Activated T-cell treated with anti-CD3 and anti-CD28 coated beads, Interleukin-2, amount 50 U/mL, for 72 hours (primary cell): ENCODE measurements around the gene SETD2. TPM values are rescaled to one million over a fixed set of nuclear protein-coding genes. Genes with fewer than 3 reads are reported as not detected.
A peak's percentile ranks its signal among the peaks of the same experiment; 100 is the strongest.
"Not testable (repeated sequence)": the region's sequence is repeated elsewhere in the genome, so short reads cannot be mapped to it uniquely, and the experiment has no call there.

ENCODE experiments used
- ATAC-seq, 2 donors: fragments of 150-1000 bp; cut with Tn5 transposase; replicated peaks in 1 of 2; 2 replicates each; pipeline ENCODE4 v1.10.0; 2021; ENCODE audit warnings: moderate library complexity in 2 of 2, mild to moderate bottlenecking in 1 of 2
- DNase-seq, 2 donors: peaks; one replicate each; pipeline ENCODE4 v3.0.0; 2021 to 2022; ENCODE audit warnings: mixed read lengths in 1 of 2
- H3K27ac Mint-ChIP-seq: one replicate; pipeline ENCODE4 v1.8.0; 2022; ENCODE audit warnings: mild to moderate bottlenecking, moderate library complexity, mixed read lengths
- H3K27me3 Mint-ChIP-seq: one replicate; pipeline ENCODE4 v1.8.0; 2022; ENCODE audit warnings: low read depth, mixed read lengths
- H3K36me3 Mint-ChIP-seq, 2 donors: one replicate each; pipeline ENCODE4 v1.8.0; 2022; ENCODE audit warnings: mixed read lengths in 2 of 2, mild to moderate bottlenecking in 1 of 2; ENCODE audit not compliant: insufficient read depth in 2 of 2
- H3K4me1 Mint-ChIP-seq: one replicate; pipeline ENCODE4 v1.8.0; 2022; ENCODE audit warnings: low read depth, mixed read lengths
- H3K4me3 Mint-ChIP-seq, 2 donors: one replicate each; pipeline ENCODE4 v1.8.0; 2022; ENCODE audit warnings: mild to moderate bottlenecking in 2 of 2, mixed read lengths in 2 of 2, moderate library complexity in 2 of 2
- H3K9me3 Mint-ChIP-seq, 2 donors: one replicate each; pipeline ENCODE4 v1.8.0; 2022; ENCODE audit warnings: mixed read lengths in 2 of 2
- total RNA-seq, 2 donors: library from RNA; stranded (reverse); gene quantifications; one replicate each; pipeline ENCODE4 v1.2.3, GENCODE V29; 2022

The SETD2 gene
- total RNA-seq, 2 donors from 2014 or later: 42.9 to 48.7 TPM

DNA sequence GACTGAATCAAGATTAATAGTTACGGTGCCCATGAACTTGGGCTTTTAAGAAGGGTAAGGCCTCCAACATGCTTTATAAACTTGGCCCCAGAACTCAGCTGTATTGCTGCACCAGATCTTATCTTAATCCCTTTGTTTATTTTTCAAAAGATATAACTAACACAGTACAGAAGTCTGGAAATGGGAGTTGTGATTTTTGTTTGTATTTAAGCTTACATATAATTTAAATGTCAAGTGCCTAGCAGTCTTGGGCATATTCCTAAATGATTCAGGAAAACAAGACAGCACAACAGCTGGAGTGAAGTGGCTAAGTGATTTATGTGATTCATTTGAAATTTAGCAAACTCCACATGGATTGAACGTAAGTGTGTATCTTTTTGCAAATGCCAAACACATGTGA, 128.3 kb downstream of the SETD2 start:
- H3K9me3 Mint-ChIP-seq: no peaks in the 10 kb centered on the region
- no peak overlapping the region for H3K27ac Mint-ChIP-seq
- peaks cover 10 to 38% of the 10 kb centered on the region in 2 donors for H3K36me3 Mint-ChIP-seq
- H3K4me1 Mint-ChIP-seq: peaks cover 43% of the 10 kb centered on the region
- no peak for DNase-seq
- no peak overlapping the region for H3K4me3 Mint-ChIP-seq
- no peaks in the 10 kb centered on the region for H3K27me3 Mint-ChIP-seq
- no peak for ATAC-seq

DNA sequence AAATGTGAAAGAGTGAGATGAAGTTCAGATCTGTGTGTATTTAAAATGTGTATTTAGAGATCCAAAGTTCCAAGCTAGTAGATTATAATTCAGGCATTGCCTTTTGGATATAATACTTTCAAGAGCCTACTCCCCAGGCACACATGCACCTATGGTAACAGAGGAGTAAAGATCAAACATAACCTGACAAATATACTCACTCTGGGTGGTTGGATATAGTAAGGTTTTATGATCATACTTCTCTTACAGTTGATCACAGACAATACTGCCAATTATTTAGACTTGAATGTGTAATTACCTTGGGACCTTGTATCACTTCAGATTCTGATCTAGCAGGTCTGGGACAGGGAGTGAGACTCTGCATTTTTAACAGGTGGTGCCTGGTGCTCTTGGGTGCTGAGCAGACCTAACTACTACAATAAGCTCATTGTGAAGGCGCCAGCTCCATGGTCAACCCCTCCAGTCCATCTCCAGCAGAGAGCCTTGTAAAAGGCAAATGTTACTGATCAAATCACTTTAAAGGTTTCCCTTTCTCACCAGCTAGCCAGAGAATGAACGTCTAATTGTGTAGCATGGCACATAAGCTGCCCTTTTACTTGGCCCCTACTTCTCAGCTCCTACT, 128.9 kb downstream of the SETD2 start:
- Mint-ChIP-seq H3K4me1 (peaks cover 46% of the 10 kb centered on the region), H3K4me3 (no peak overlapping the region), H3K27me3 (no peaks in the 10 kb centered on the region), H3K27ac (no peak overlapping the region), H3K9me3 (no peaks in the 10 kb centered on the region), H3K36me3 (peaks cover 10 to 39% of the 10 kb centered on the region in 2 donors)
- no peak for ATAC-seq
- no peak for DNase-seq

- peak; percentile 92 to 95 for ATAC-seq
- H3K36me3 Mint-ChIP-seq: peaks cover 3 to 32% of the 10 kb centered on the region in 2 donors
- H3K27me3 Mint-ChIP-seq: not testable (repeated sequence)
Measured at GRCh38 chr3:47031041-47031440, 132.9 kb downstream of the SETD2 start.

DNA sequence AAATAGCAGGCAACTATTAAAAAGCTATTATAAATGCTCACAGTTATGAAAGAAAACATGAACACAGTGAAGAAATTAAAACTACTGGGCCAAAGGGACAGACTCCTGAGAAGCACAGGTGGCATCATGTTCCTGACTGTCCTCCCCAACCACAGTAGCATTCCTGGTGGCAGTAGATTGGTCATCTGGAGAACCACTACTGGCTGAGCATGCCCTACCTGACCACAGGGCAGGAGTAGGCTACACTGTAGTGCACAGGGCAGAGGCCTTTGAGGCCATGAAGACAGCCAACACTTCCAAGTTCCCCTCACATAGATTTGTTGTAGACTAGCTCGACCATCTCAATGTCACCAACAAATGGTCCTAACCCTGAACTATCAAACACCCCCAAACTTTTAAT, 135.2 kb downstream of the SETD2 start:
- no peak overlapping the region for H3K27ac Mint-ChIP-seq
- H3K4me1 Mint-ChIP-seq: peaks cover 47% of the 10 kb centered on the region
- H3K27me3 Mint-ChIP-seq: no peaks in the 10 kb centered on the region
- peaks cover 3 to 22% of the 10 kb centered on the region in 2 donors for H3K36me3 Mint-ChIP-seq
- no peaks in the 10 kb centered on the region for H3K9me3 Mint-ChIP-seq
- DNase-seq (no peak), ATAC-seq (no peak)
- H3K4me3 Mint-ChIP-seq: no peak overlapping the region

More at GRCh38 chr3:47031041-47031440, 132.9 kb downstream of the SETD2 start:
- Mint-ChIP-seq H3K4me1 (peaks cover 36% of the 10 kb centered on the region), H3K27ac (peak overlapping the region; percentile 96), H3K4me3 (peak overlapping the region; percentile 56 to 58)
- not testable (repeated sequence) for H3K9me3 Mint-ChIP-seq, DNase-seq

- Mint-ChIP-seq H3K4me1 (peaks cover 47% of the 10 kb centered on the region), H3K27ac (no peak overlapping the region), H3K9me3 (no peaks in the 10 kb centered on the region), H3K27me3 (no peaks in the 10 kb centered on the region), H3K4me3 (no peak overlapping the region), H3K36me3 (peaks cover 3 to 22% of the 10 kb centered on the region in 2 donors)
- ATAC-seq: no peak
- DNase-seq: no peak
Measured at GRCh38 chr3:47028146-47028545, 135.8 kb downstream of the SETD2 start.

- Mint-ChIP-seq H3K4me1 (peaks cover 36% of the 10 kb centered on the region), H3K36me3 (peaks cover 3 to 18% of the 10 kb centered on the region in 2 donors)
- ATAC-seq, H3K27ac Mint-ChIP-seq, H3K27me3 Mint-ChIP-seq, H3K4me3 Mint-ChIP-seq, H3K9me3 Mint-ChIP-seq, DNase-seq: not testable (repeated sequence)
Measured at GRCh38 chr3:47026432-47026831, 137.5 kb downstream of the SETD2 start.

GRCh38 chr3:47024932-47025331, 139.0 kb downstream of the SETD2 start:
- DNase-seq (no peak), ATAC-seq (peak in 1 of 2 donors; percentile 53)
- peaks cover 3 to 12% of the 10 kb centered on the region in 2 donors for H3K36me3 Mint-ChIP-seq
- no peaks in the 10 kb centered on the region for H3K27me3 Mint-ChIP-seq
- H3K9me3 Mint-ChIP-seq: no peaks in the 10 kb centered on the region
- H3K4me3 Mint-ChIP-seq: no peak overlapping the region
- peaks cover 24% of the 10 kb centered on the region for H3K4me1 Mint-ChIP-seq
- no peak overlapping the region for H3K27ac Mint-ChIP-seq

DNA sequence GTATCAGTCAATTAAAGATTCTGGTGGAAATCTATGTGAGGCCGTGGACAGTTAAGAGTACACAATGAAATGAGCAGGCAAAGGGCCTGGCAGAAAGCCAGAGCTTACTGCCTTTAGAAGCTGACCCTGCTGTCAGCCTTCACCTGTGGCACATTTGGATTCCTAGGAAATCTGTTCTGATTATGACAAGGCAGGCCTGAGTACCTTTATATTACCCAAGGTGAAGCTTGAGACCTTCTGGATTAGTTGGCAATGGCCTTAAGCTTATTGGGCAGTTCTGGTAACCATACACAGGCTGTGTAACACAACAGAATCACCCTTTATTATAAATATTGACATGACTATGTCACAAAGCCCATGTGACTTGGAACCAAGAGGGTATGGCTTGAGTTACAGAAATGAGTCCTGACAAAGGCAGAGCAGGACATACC, 141.3 kb downstream of the SETD2 start:
- no peaks in the 10 kb centered on the region for H3K9me3 Mint-ChIP-seq

GRCh38 chr3:47020311-47020710, 143.6 kb downstream of the SETD2 start:
- Mint-ChIP-seq H3K36me3 (peaks cover 4 to 8% of the 10 kb centered on the region in 2 donors), H3K4me1 (peaks cover 53% of the 10 kb centered on the region), H3K9me3 (no peaks in the 10 kb centered on the region), H3K4me3 (no peak overlapping the region), H3K27ac (peak overlapping the region; percentile 95), H3K27me3 (no peaks in the 10 kb centered on the region)
- DNase-seq (no peak), ATAC-seq (no peak)

More for the DNA sequence above, 141.3 kb downstream of the SETD2 start:
- H3K27me3 Mint-ChIP-seq: no peaks in the 10 kb centered on the region
- H3K4me1 Mint-ChIP-seq: peaks cover 42% of the 10 kb centered on the region
- peaks cover 4 to 8% of the 10 kb centered on the region in 2 donors for H3K36me3 Mint-ChIP-seq
- DNase-seq (no peak), ATAC-seq (no peak)
- H3K27ac Mint-ChIP-seq: no peak overlapping the region
- no peak overlapping the region for H3K4me3 Mint-ChIP-seq

DNA sequence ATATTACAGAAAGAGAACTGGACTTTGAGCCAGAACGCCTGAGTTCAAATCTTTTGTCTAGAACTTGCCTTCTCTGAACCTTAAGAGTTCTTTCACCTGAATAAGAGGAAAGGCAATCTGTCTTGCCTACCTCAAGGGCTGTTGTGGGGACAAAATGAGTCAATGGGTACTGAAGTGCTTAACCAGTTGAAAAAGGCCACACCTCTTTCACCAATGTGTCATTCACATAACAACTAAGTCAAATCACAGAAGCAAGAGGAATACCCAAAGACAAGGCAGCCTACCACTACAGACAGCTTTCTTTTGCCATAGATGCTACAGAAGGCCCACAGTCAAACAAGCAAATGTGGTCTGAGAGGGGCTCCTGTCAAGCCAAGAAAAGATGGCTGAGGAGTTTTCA, 144.7 kb downstream of the SETD2 start:
- Mint-ChIP-seq H3K27me3 (no peaks in the 10 kb centered on the region), H3K36me3 (peaks cover 4 to 8% of the 10 kb centered on the region in 2 donors), H3K4me1 (peaks cover 49% of the 10 kb centered on the region), H3K4me3 (peak overlapping the region; percentile 60 to 84), H3K9me3 (no peaks in the 10 kb centered on the region), H3K27ac (peak overlapping the region; percentile 95)
- DNase-seq (peak; percentile 75 to 76), ATAC-seq (peak; percentile 86 to 88)

DNA sequence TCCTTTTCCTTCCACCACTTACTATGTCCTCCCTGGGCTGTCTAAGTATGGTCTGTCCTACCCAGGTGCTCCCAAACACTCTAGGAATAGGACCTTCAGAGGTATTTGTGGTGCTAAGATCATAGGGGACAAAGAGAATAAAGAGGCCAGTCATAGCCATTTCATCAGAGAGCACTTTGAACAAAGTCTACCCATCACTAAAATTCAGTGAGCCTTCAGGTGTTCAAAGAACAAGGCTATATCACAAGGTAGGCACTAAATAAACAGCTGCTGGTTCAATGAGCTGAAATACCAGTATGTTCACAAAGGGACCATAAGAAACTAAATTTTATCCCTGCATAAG, 145.7 kb downstream of the SETD2 start:
- peak overlapping the region; percentile 77 for H3K27ac Mint-ChIP-seq
- DNase-seq (no peak), ATAC-seq (no peak)
- H3K27me3 Mint-ChIP-seq: no peaks in the 10 kb centered on the region
- H3K4me3 Mint-ChIP-seq: peak overlapping the region in 1 of 2 donors; percentile 84
- H3K9me3 Mint-ChIP-seq: no peaks in the 10 kb centered on the region
- H3K4me1 Mint-ChIP-seq: peaks cover 49% of the 10 kb centered on the region
- H3K36me3 Mint-ChIP-seq: peaks cover 4 to 8% of the 10 kb centered on the region in 2 donors

DNA sequence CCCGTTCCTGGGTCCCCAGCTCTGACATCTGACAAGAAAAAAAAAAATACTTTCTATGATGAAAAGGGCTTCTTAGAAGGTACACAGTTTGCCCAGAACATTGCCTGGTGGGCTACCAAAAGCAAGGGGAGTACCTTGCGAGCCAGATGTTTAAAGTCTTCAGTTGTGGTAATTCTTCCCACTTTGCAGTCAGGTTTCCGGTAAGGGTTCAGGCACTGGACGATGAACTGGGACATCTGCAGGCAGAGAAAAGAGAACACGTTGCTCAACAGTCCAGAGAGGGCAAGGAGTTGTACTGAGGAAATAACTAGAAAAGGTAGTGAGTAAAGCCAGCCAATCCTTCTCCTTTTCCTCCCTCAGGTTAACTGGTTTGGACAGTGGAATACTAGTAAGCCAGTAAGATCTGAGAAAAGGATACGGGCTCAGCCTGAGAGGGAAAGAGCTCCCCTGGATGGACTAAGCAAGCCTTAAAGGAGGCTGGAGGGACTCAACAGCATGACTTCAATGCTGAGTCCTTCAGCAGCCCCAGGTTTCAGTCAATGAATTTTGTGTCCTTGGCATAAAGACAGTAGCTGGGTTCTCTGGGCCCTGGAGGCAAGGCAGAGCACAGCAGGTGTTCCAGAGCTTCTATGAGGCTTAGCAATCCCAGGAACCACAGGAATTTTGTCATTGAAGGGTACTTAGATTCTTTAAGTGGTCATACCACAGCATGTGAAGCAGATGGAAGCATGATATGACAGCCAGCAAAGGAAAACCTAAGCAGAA, 146.2 kb downstream of the SETD2 start:
- ATAC-seq: no peak
- Mint-ChIP-seq H3K9me3 (no peaks in the 10 kb centered on the region), H3K4me3 (peak overlapping the region; percentile 62 to 79), H3K27me3 (no peaks in the 10 kb centered on the region), H3K36me3 (peaks cover 4 to 8% of the 10 kb centered on the region in 2 donors), H3K4me1 (peaks cover 53% of the 10 kb centered on the region), H3K27ac (peak overlapping the region; percentile 77)
- DNase-seq: no peak

DNA sequence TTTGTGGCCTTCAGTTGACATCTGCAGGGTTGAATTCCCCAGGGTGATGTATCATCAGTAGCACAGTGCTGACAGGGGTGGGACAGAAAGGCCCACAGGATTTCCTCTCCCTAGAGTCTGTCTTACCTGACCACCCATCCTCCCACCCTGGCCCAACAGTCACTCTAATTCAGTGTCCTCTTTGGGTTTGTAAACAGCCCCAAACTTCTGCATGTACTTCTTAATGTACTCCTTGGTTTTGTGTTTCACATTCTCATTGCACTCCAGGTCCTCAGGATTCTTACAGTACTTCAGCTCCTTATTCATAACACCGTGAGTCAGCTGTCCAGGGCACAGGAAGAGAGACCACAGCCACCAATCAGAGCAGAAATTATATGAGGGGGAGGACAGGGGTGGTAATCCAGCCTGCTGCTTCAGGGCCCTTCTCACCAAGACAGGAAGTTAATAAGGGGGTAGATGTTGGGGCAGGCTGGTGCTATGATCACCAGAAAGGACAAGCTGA, 146.9 kb downstream of the SETD2 start:
- peaks cover 57% of the 10 kb centered on the region for H3K4me1 Mint-ChIP-seq
- peaks cover 4 to 8% of the 10 kb centered on the region in 2 donors for H3K36me3 Mint-ChIP-seq
- peak overlapping the region; percentile 62 to 79 for H3K4me3 Mint-ChIP-seq

More for the DNA sequence above, 146.9 kb downstream of the SETD2 start:
- no peaks in the 10 kb centered on the region for H3K27me3 Mint-ChIP-seq
- peak overlapping the region; percentile 56 for H3K27ac Mint-ChIP-seq
- no peaks in the 10 kb centered on the region for H3K9me3 Mint-ChIP-seq
- ATAC-seq: peak; percentile 73 to 78
- peak; percentile 59 to 62 for DNase-seq
